OCI-LY3 (cell line): Measurements from ENCODE around the gene LPP.

ENCODE experiments used
- EZH2phosphoT487 ChIP-seq: fragments of 200-600 bp; shearing (Covaris generic); IDR thresholded peaks from 2 replicates; pipeline ENCODE4 v1.6.1; 2018; ENCODE audit warnings: antibody characterized with exemption, mixed run types, low read depth
- TF ChIP-seq, protein P1 (sequence below): fragments of 200-600, 300-600 bp; sonication (generic); IDR thresholded peaks from 2 replicates; pipeline ENCODE4 v1.5.1; 2014; ENCODE audit warnings: antibody characterized with exemption, low read length, low read depth

DNA sequence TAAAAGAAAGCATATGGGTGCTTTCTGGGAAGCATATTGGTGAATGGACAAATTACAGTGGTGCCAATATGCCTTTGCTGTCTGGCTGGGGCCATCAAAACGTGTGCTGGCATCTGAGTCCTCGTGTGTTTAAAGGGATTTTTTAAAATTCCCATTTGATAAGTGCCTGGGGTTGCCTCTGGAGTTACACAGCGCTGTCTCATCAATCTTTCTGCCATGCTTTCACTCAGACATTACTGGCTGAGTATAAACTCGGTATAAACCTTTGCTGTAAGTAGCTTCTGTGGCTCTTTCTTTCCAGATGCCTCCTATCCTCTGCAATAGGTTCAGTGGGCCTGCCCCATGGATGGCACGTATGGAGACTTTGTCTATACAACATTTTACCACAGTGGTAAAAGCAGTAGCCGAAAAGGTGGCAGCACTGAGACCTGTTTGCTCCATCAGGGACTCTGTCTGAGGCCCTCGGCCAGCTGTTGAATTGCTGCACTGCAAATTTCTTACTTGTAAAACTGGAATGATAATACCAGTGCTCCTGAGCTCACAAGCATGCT lies 195.5 kb downstream of the LPP start:
- no peak for TF ChIP-seq EZH2phosphoT487
- TF ChIP-seq, protein P1, sequence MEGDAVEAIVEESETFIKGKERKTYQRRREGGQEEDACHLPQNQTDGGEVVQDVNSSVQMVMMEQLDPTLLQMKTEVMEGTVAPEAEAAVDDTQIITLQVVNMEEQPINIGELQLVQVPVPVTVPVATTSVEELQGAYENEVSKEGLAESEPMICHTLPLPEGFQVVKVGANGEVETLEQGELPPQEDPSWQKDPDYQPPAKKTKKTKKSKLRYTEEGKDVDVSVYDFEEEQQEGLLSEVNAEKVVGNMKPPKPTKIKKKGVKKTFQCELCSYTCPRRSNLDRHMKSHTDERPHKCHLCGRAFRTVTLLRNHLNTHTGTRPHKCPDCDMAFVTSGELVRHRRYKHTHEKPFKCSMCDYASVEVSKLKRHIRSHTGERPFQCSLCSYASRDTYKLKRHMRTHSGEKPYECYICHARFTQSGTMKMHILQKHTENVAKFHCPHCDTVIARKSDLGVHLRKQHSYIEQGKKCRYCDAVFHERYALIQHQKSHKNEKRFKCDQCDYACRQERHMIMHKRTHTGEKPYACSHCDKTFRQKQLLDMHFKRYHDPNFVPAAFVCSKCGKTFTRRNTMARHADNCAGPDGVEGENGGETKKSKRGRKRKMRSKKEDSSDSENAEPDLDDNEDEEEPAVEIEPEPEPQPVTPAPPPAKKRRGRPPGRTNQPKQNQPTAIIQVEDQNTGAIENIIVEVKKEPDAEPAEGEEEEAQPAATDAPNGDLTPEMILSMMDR, result peak; percentile 55
